T-helper 1 cell treated with Interleukin-12 subunit alpha and Interleukin-12 subunit beta and Interleukin-4 antibody, amounts not matched to agents 30 μg/mL and 1 μg/mL, for 36 hours (primary cell): ENCODE data around the gene TRAF3IP1.
"Not testable (repeated sequence)": the region's sequence is repeated elsewhere in the genome, so short reads cannot be mapped to it uniquely, and the experiment has no call there.

ENCODE experiments used
- H3K27ac Mint-ChIP-seq: one replicate; pipeline ENCODE4 v1.8.0; 2021; ENCODE audit warnings: mild to moderate bottlenecking, mixed read lengths
- H3K27me3 Mint-ChIP-seq: one replicate; pipeline ENCODE4 v1.8.0; 2021; ENCODE audit warnings: low read depth, mixed read lengths
- H3K36me3 Mint-ChIP-seq: one replicate; pipeline ENCODE4 v1.8.0; 2021; ENCODE audit warnings: low read depth, mixed read lengths
- H3K4me1 Mint-ChIP-seq: one replicate; pipeline ENCODE4 v1.8.0; 2021; ENCODE audit warnings: low read depth, mixed read lengths
- H3K4me3 Mint-ChIP-seq: one replicate; pipeline ENCODE4 v1.8.0; 2021; ENCODE audit warnings: mild to moderate bottlenecking, moderate library complexity, mixed read lengths
- H3K9me3 Mint-ChIP-seq: one replicate; pipeline ENCODE4 v1.8.0; 2021; ENCODE audit warnings: mixed read lengths

The TRAF3IP1 gene

GRCh38 chr2:238320246-238320647 is at the start of gene TRAF3IP1:
TSS of gene TRAF3IP1 (plus strand) at chr2:238320518. CDS start at chr2:238320663, 145 bp downstream.
- Mint-ChIP-seq H3K9me3 (no peaks in the 10 kb centered on the region), H3K27ac (no peak within 1 kb of the TSS), H3K4me1 (peaks cover 13% of the 10 kb centered on the region), H3K4me3 (peak within 1 kb of the TSS; percentile 79), H3K36me3 (no peaks in the 10 kb centered on the region), H3K27me3 (peaks cover 16% of the 10 kb centered on the region)

GRCh38 chr2:238270606-238271005 is 49.7 kb upstream of the TRAF3IP1 start:
- Mint-ChIP-seq H3K27ac (no peak overlapping the region), H3K27me3 (no peaks in the 10 kb centered on the region), H3K4me1 (no peaks in the 10 kb centered on the region), H3K36me3 (peaks cover 13% of the 10 kb centered on the region), H3K4me3 (no peak overlapping the region), H3K9me3 (no peaks in the 10 kb centered on the region)

GRCh38 chr2:238271061-238271554 is 49.2 kb upstream of the TRAF3IP1 start:
- H3K9me3 Mint-ChIP-seq: no peaks in the 10 kb centered on the region

GRCh38 chr2:238271686-238272085 is 48.6 kb upstream of the TRAF3IP1 start:
- not testable (repeated sequence) for H3K27ac Mint-ChIP-seq, H3K4me1 Mint-ChIP-seq, H3K4me3 Mint-ChIP-seq, H3K27me3 Mint-ChIP-seq, H3K9me3 Mint-ChIP-seq
- H3K36me3 Mint-ChIP-seq: peaks cover 17% of the 10 kb centered on the region

More at GRCh38 chr2:238271061-238271554, 49.2 kb upstream of the TRAF3IP1 start:
- no peaks in the 10 kb centered on the region for H3K4me1 Mint-ChIP-seq
- peaks cover 13% of the 10 kb centered on the region for H3K36me3 Mint-ChIP-seq
- no peaks in the 10 kb centered on the region for H3K27me3 Mint-ChIP-seq
- H3K4me3 Mint-ChIP-seq: no peak overlapping the region
- H3K27ac Mint-ChIP-seq: no peak overlapping the region

- Mint-ChIP-seq H3K27me3 (no peaks in the 10 kb centered on the region), H3K36me3 (peaks cover 15% of the 10 kb centered on the region), H3K4me1 (no peaks in the 10 kb centered on the region), H3K9me3 (no peaks in the 10 kb centered on the region), H3K27ac (no peak overlapping the region), H3K4me3 (no peak overlapping the region)
Measured at GRCh38 chr2:238272156-238272555, 48.2 kb upstream of the TRAF3IP1 start.

- not testable (repeated sequence) for H3K36me3 Mint-ChIP-seq, H3K27ac Mint-ChIP-seq, H3K4me1 Mint-ChIP-seq, H3K4me3 Mint-ChIP-seq, H3K27me3 Mint-ChIP-seq, H3K9me3 Mint-ChIP-seq
Measured at GRCh38 chr2:238273433-238273832, 46.9 kb upstream of the TRAF3IP1 start.

GRCh38 chr2:238274152-238274865 is 46.0 kb upstream of the TRAF3IP1 start:
- no peak overlapping the region for H3K27ac Mint-ChIP-seq
- no peak overlapping the region for H3K4me3 Mint-ChIP-seq
- no peaks in the 10 kb centered on the region for H3K27me3 Mint-ChIP-seq
- no peaks in the 10 kb centered on the region for H3K4me1 Mint-ChIP-seq
- no peaks in the 10 kb centered on the region for H3K9me3 Mint-ChIP-seq
- H3K36me3 Mint-ChIP-seq: peaks cover 9% of the 10 kb centered on the region

- peaks cover 4% of the 10 kb centered on the region for H3K36me3 Mint-ChIP-seq
- H3K27me3 Mint-ChIP-seq: no peaks in the 10 kb centered on the region
- no peak overlapping the region for H3K27ac Mint-ChIP-seq
- no peaks in the 10 kb centered on the region for H3K4me1 Mint-ChIP-seq
- no peaks in the 10 kb centered on the region for H3K9me3 Mint-ChIP-seq
- no peak overlapping the region for H3K4me3 Mint-ChIP-seq
Measured at GRCh38 chr2:238277695-238278094, 42.6 kb upstream of the TRAF3IP1 start.

GRCh38 chr2:238278626-238279323 is 41.5 kb upstream of the TRAF3IP1 start:
- H3K27ac Mint-ChIP-seq: no peak overlapping the region
- H3K36me3 Mint-ChIP-seq: peaks cover 4% of the 10 kb centered on the region
- no peaks in the 10 kb centered on the region for H3K9me3 Mint-ChIP-seq
- no peaks in the 10 kb centered on the region for H3K4me1 Mint-ChIP-seq
- no peaks in the 10 kb centered on the region for H3K27me3 Mint-ChIP-seq
- H3K4me3 Mint-ChIP-seq: no peak overlapping the region

GRCh38 chr2:238279324-238279682 is 41.0 kb upstream of the TRAF3IP1 start:
- Mint-ChIP-seq H3K9me3 (no peaks in the 10 kb centered on the region), H3K27ac (no peak overlapping the region), H3K27me3 (no peaks in the 10 kb centered on the region), H3K36me3 (peaks cover 4% of the 10 kb centered on the region), H3K4me3 (no peak overlapping the region), H3K4me1 (no peaks in the 10 kb centered on the region)

GRCh38 chr2:238280083-238280825 is 40.1 kb upstream of the TRAF3IP1 start:
- Mint-ChIP-seq H3K36me3 (peaks cover 4% of the 10 kb centered on the region), H3K4me3 (no peak overlapping the region), H3K4me1 (no peaks in the 10 kb centered on the region), H3K27me3 (no peaks in the 10 kb centered on the region), H3K27ac (no peak overlapping the region), H3K9me3 (no peaks in the 10 kb centered on the region)

- Mint-ChIP-seq H3K4me3 (no peak overlapping the region), H3K27ac (no peak overlapping the region), H3K9me3 (no peaks in the 10 kb centered on the region), H3K36me3 (no peaks in the 10 kb centered on the region), H3K27me3 (no peaks in the 10 kb centered on the region), H3K4me1 (peaks cover 3% of the 10 kb centered on the region)
Measured at GRCh38 chr2:238281826-238282480, 38.4 kb upstream of the TRAF3IP1 start.

GRCh38 chr2:238282861-238283738 is 37.2 kb upstream of the TRAF3IP1 start:
- Mint-ChIP-seq H3K36me3 (no peaks in the 10 kb centered on the region), H3K27ac (no peak overlapping the region), H3K4me3 (no peak overlapping the region), H3K9me3 (no peaks in the 10 kb centered on the region), H3K4me1 (peaks cover 13% of the 10 kb centered on the region), H3K27me3 (no peaks in the 10 kb centered on the region)
